ENCODE measurements around the gene HNF4A. TPM values are rescaled to one million over a fixed set of nuclear protein-coding genes. Genes with fewer than 3 reads are reported as not detected.
A peak's percentile ranks its signal among the peaks of the same experiment; 100 is the strongest.

Gene HNF4A
- total and polyA plus RNA-seq, 2 of the 13 experiments (the other 11 are each of a cell fraction or from before 2014, with no cell fraction given), result 80.9 to 169 TPM

- TF ChIP-seq ZSCAN21 (CRISPR knock-in tag; IDR thresholded peaks at IDR 0.05; ENCODE audit: borderline replicate concordance) (no peak), ZHX2 (IDR thresholded peaks at IDR 0.05; ENCODE audit: low read depth) (0 out of 2 replicates have a peak, but pooled peaks have one; percentile 57), ZHX2 (CRISPR knock-in tag; IDR thresholded peaks at IDR 0.05; ENCODE audit: borderline replicate concordance) (no peak), HNF4G (IDR thresholded peaks at IDR 0.05; ENCODE audit: borderline replicate concordance, low read depth, low read length) (peak; percentile 96), HNF4G (CRISPR knock-in tag; IDR thresholded peaks at IDR 0.05; ENCODE audit: borderline replicate concordance, low read depth) (peak; percentile 87; the same call in 1 of the 2 replicates), ZNF737 (CRISPR knock-in tag; IDR thresholded peaks at IDR 0.05; ENCODE audit: borderline replicate concordance) (no peak), HOXA7 (CRISPR knock-in tag; IDR thresholded peaks at IDR 0.05) (no peak), TEAD2 (CRISPR knock-in tag; IDR thresholded peaks at IDR 0.05) (no peak), ZNF207 (IDR thresholded peaks at IDR 0.05; ENCODE audit: borderline replicate concordance) (no peak), ZNF589 (CRISPR knock-in tag; conservative IDR thresholded peaks at IDR 0.05) (no peak), ETS1 (CRISPR knock-in tag; IDR thresholded peaks at IDR 0.05) (no peak), ZNF720 (CRISPR knock-in tag; IDR thresholded peaks at IDR 0.05) (no peak), ZNF253 (CRISPR knock-in tag; IDR thresholded peaks at IDR 0.05; ENCODE audit: borderline replicate concordance) (no peak), BRF2 (CRISPR knock-in tag; IDR thresholded peaks at IDR 0.05) (peak; percentile 67; the same call in 1 of the 2 replicates), KDM4B (CRISPR knock-in tag; IDR thresholded peaks at IDR 0.05) (peak; percentile 72), ZSCAN20 (CRISPR knock-in tag; IDR thresholded peaks at IDR 0.05; ENCODE audit: borderline replicate concordance) (no peak), FIP1L1 (IDR thresholded peaks at IDR 0.05; ENCODE audit: borderline replicate concordance, insufficient read depth, low read depth, low read length) (no peak), TOPORS (CRISPR knock-in tag; IDR thresholded peaks at IDR 0.05) (no peak), ZNF251 (CRISPR knock-in tag; IDR thresholded peaks at IDR 0.05) (no peak), ZBTB2 (CRISPR knock-in tag; IDR thresholded peaks at IDR 0.05; ENCODE audit: low read depth) (no peak), IRF2 (CRISPR knock-in tag; IDR thresholded peaks at IDR 0.05) (peak; percentile 90)
These were observed 63.8 kb downstream of the HNF4A start (continued) for GRCh38 chr20:44419131-44419844.
